D721Med (cell line): ENCODE data around the gene MON1A.

Source experiments
- DNase-seq: peaks from one replicate; pipeline ENCODE4 v3.0.0; 2011; ENCODE audit warnings: low spot score; ENCODE audit not compliant: insufficient read length
- FAIRE-seq: peaks from 2 replicates; lab custom pipeline; 2011; peaks lifted over from hg19 to GRCh38; lab: Jason Lieb, UNC
- CTCF ChIP-seq: IDR thresholded peaks from 2 replicates; pipeline ENCODE4 v1.5.1; 2012; ENCODE audit warnings: mild to moderate bottlenecking, control low read depth; ENCODE audit not compliant: insufficient read depth; ENCODE audit errors: missing control alignments

Gene MON1A

GRCh38 chr3:49882166-49882565 lies 47.4 kb downstream of the MON1A start:
- no peak for TF ChIP-seq CTCF
- FAIRE-seq: no peak

GRCh38 chr3:49880581-49881315 lies 48.9 kb downstream of the MON1A start:
- DNase-seq (no peak), FAIRE-seq (no peak)
- TF ChIP-seq CTCF: no peak

More at GRCh38 chr3:49882166-49882565, 47.4 kb downstream of the MON1A start:
- no peak for DNase-seq

GRCh38 chr3:49879721-49880120 lies 49.9 kb downstream of the MON1A start:
- FAIRE-seq: no peak
- DNase-seq: no peak
- no peak for TF ChIP-seq CTCF

- DNase-seq: no peak
- no peak for TF ChIP-seq CTCF
- FAIRE-seq: no peak
Observed at GRCh38 chr3:49878686-49879085, 50.9 kb downstream of the MON1A start.

GRCh38 chr3:49877716-49878115 lies 51.9 kb downstream of the MON1A start:
- TF ChIP-seq CTCF: no peak
- DNase-seq (no peak), FAIRE-seq (no peak)

- no peak for FAIRE-seq
- TF ChIP-seq CTCF: no peak
Observed at GRCh38 chr3:49876567-49876966, 53.0 kb downstream of the MON1A start.

GRCh38 chr3:49873623-49874022 lies 56.0 kb downstream of the MON1A start:
- no peak for FAIRE-seq
- TF ChIP-seq CTCF: no peak

More at GRCh38 chr3:49876567-49876966, 53.0 kb downstream of the MON1A start:
- DNase-seq: no peak

More at GRCh38 chr3:49873623-49874022, 56.0 kb downstream of the MON1A start:
- no peak for DNase-seq
